WI38 (cell line): Measurements from ENCODE around the gene SCTR.

Experiments used
- H3K4me3 ChIP-seq: 2 replicates; pipeline ENCODE4 v1.5.1; 2011; ENCODE audit warnings: low read depth, mild to moderate bottlenecking, control low read depth, low read length
- TF ChIP-seq, protein P1 (sequence below): IDR thresholded peaks from 2 replicates; pipeline ENCODE4 v1.5.1; 2012; ENCODE audit warnings: low read depth, mild to moderate bottlenecking, control low read depth, low read length

The SCTR gene

DNA sequence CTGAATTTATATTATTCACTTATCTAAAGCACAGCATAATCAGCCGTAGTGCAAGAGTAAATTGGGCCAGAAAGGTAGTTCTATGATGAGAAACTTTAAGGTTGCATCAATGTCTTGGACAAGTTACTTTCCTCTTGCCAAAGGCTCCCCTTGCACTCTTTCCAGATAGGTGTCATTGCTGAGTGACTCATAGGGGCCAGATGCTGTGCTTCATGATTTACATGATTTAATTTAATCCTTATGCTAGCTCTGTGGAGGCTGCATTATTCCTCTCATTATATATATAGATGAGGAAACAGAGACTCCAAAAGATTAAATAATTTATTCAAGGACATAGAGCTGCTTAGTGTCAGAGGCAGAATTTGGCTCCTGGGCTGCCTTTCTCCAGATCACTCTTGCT is 25.0 kb upstream of the SCTR start:
- TF ChIP-seq, protein P1, sequence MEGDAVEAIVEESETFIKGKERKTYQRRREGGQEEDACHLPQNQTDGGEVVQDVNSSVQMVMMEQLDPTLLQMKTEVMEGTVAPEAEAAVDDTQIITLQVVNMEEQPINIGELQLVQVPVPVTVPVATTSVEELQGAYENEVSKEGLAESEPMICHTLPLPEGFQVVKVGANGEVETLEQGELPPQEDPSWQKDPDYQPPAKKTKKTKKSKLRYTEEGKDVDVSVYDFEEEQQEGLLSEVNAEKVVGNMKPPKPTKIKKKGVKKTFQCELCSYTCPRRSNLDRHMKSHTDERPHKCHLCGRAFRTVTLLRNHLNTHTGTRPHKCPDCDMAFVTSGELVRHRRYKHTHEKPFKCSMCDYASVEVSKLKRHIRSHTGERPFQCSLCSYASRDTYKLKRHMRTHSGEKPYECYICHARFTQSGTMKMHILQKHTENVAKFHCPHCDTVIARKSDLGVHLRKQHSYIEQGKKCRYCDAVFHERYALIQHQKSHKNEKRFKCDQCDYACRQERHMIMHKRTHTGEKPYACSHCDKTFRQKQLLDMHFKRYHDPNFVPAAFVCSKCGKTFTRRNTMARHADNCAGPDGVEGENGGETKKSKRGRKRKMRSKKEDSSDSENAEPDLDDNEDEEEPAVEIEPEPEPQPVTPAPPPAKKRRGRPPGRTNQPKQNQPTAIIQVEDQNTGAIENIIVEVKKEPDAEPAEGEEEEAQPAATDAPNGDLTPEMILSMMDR, result no peak
- no peak overlapping the region for H3K4me3 ChIP-seq

DNA sequence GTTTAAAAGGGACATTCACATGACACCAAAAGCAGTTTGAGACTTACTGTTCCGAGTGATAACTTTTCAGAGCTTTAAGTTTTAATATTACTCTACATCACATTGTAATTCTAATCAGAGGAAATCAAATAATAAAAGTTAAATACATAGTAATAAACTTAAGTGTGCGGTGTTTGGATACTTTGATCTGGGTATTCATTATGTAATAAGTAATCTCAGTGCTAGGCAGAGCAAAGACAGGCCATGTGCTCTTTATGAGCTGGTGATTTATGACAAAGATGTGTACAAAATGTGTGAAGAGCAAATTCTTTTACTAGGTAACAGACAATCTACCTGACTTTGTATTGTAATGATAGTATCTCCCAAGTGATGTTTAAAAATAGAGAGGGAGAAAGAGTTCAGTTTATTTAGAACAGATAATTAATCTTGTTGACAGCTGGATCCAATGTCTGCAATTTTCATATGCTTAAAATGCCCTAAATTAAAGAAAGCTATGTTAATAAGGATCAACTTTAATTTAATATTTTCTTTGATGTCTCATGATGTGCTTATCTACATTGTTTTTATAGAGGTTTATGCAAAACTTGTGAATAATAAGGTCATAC is 24.3 kb upstream of the SCTR start:
- no peak overlapping the region for H3K4me3 ChIP-seq
- TF ChIP-seq, protein P1, result no peak

GRCh38 chr2:119546447-119546767 is 22.1 kb upstream of the SCTR start:
- no peak overlapping the region for H3K4me3 ChIP-seq
- TF ChIP-seq, protein P1, result no peak

GRCh38 chr2:119545754-119546446 is 21.6 kb upstream of the SCTR start:
- TF ChIP-seq, protein P1, result no peak
- H3K4me3 ChIP-seq, result no peak overlapping the region

DNA sequence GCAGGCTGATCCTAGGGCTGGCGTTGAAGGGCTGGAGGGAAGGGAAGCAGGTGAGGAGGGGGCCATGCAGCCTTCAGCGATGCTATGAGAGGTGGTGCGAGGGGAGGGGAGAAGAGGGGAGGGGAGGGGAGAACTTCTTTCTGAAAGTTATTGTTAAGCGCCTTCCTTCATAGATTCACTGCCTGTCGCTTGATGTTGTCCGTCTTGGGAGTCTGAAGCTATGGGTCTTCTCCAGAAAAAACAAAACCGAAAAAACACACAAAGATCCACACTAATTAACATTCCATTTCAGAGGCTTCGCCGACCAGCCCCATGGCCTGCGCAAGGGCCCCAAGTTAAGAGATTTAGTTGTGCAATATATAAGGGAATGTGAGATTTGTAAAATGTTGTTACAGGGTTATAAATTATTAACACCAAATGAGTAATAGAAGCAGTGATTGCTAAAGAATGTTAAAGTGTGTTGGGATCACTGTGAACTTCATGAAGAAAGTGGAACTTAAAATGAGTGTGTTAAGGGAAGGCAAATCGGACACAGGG is 20.7 kb upstream of the SCTR start:
- no peak overlapping the region for H3K4me3 ChIP-seq

GRCh38 chr2:119544075-119544938 is 20.0 kb upstream of the SCTR start, which contains the start of gene CFAP221:
CFAP221 (plus strand) TSS chr2:119544449; CDS start chr2:119546132, 1,683 bp downstream.
- TF ChIP-seq, protein P1, result no peak
- H3K4me3 ChIP-seq, result peak within 1 kb of the TSS; percentile 48

More for the DNA sequence above, 20.7 kb upstream of the SCTR start:
- TF ChIP-seq, protein P1, result no peak
